Gastrocnemius medialis (tissue), 4 donors: Measurements from ENCODE around the gene LARGE1. TPM values are rescaled to one million over a fixed set of nuclear protein-coding genes. Genes with fewer than 3 reads are reported as not detected.

Experiments used
- ATAC-seq, 2 donors: fragments of 150-250 bp; one replicate each; pipeline ENCODE4 v1.9.1; 2016
- DNase-seq, 2 donors: peaks; one replicate each; pipeline ENCODE4 v3.0.0-alpha.2; 2019
- H3K27ac ChIP-seq, 4 donors: fragments of 200-600 bp; sonication (generic); 1 replicate in 1 of 4; 2 replicates in 3 of 4; pipeline ENCODE4 v1.5.1; 2016 to 2018; ENCODE audit warnings: mild to moderate bottlenecking in 2 of 4, moderate library complexity in 1 of 4
- H3K27me3 ChIP-seq, 3 donors: fragments of 200-600 bp; sonication (generic) in 2 of 3; 1 replicate in 1 of 3; 2 replicates in 2 of 3; pipeline versions ENCODE4 v1.5.1 to v1.6.0; 2016 to 2019; ENCODE audit warnings: mild to moderate bottlenecking in 1 of 3, moderate library complexity in 1 of 3
- H3K36me3 ChIP-seq, 2 donors: fragments of 200-600 bp; sonication (generic) in 1 of 2; one replicate each; pipeline ENCODE4 v1.5.1; 2017 to 2018
- H3K4me1 ChIP-seq, 2 donors: fragments of 200-600 bp; sonication (generic) in 1 of 2; one replicate each; pipeline ENCODE4 v1.5.1; 2016 to 2017; ENCODE audit warnings: mild to moderate bottlenecking in 2 of 2
- H3K4me3 ChIP-seq, 4 donors: fragments of 200-600 bp; sonication (generic) in 3 of 4; 1 replicate in 1 of 4; 2 replicates in 3 of 4; pipeline ENCODE4 v1.5.1; 2016 to 2019; ENCODE audit warnings: mild to moderate bottlenecking in 2 of 4
- H3K9me3 ChIP-seq, 3 donors: fragments of 200-600 bp; sonication (generic) in 2 of 3; 1 replicate in 1 of 3; 2 replicates in 2 of 3; pipeline ENCODE4 v1.5.1; 2016 to 2019
- POLR2A ChIP-seq, 2 donors: fragments of 450-650 bp; IDR thresholded peaks; one replicate each; pipeline ENCODE4 v1.6.1; 2017; ENCODE audit warnings: antibody characterized with exemption in 2 of 2, mild to moderate bottlenecking in 2 of 2, moderate library complexity in 2 of 2
- in situ Hi-C, 4 donors: fragments of 200-750 bp; cut with MboI; loops; one replicate each; pipeline versions ENCODE4 v1.15.0 to v1.8.0; 2017; ENCODE audit warnings: low sequenced_read_pairs in 4 of 4
- intact Hi-C: fragments of 100-400 bp; cut with DNase I; formaldehyde crosslinking; loops from one replicate; pipeline ENCODE4 v1.15.1; 2023; ENCODE audit warnings: low total_unique reads
- total RNA-seq, 4 donors: library from RNA; depleted of rRNA; stranded (reverse); fragments of >200 nt; gene quantifications; one replicate each; pipeline versions ENCODE4 v1.1.0 to v1.2.3, GENCODE V29; 2016
- TF ChIP-seq, protein P1 (sequence below), 5 experiments: fragments of 450-650 bp in 3 of 5; fragments of 200-600 bp in 2 of 5; sonication (generic) in 2 of 5; IDR thresholded peaks in 4 of 5; conservative IDR thresholded peaks in 1 of 5; 1 replicate in 4 of 5; 2 replicates in 1 of 5; pipeline ENCODE4 v1.5.1; 2016 to 2019; ENCODE audit warnings: antibody characterized with exemption in 5 of 5, mild to moderate bottlenecking in 3 of 5, moderate library complexity in 3 of 5

LARGE1 gene
- total RNA-seq, 4 donors from 2014 or later: 48.5 to 91.0 (median 68.4) TPM

DNA sequence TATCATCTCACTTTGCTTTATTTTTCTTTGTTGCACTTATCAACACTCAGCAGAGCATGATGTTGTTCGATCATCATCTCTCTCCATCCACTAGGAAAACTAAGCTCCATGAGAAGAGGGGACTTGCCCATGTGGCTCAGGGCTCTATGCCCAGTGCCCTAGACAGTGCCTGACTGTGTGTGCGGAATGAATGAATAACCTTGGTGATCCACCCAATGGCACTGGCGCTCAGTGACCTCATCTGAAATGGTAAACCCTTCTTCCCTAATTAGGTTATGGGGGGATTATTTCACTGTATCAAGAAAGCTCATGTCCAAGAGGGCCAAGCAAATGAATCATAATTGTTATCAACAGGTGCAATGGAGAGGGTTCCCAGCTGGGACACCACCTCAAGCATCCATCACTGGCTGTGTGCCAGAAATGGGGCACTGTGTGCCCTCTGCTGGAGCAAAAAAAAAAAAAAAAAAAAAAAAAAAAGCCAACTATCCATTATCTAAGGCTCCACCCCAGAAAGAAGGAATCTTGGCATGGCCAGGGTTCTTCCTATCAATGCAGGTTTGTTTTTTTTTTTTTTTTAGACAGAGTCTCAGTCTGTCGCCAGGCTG is 172.6 kb downstream of the LARGE1 start:
- Histone ChIP-seq H3K4me3 (no peak overlapping the region), H3K27ac (no peak overlapping the region), H3K4me1 (peaks cover 4% of the 10 kb centered on the region in 2 donors), H3K27me3 (no peaks in the 10 kb centered on the region), H3K36me3 (no peaks in the 10 kb centered on the region), H3K9me3 (no peaks in the 10 kb centered on the region)
- DNase-seq (no peak), ATAC-seq (no peak)
- intact Hi-C loops: no loop called here
- no peak for TF ChIP-seq POLR2A (IDR thresholded peaks at IDR 0.05)
- TF ChIP-seq, protein P1, sequence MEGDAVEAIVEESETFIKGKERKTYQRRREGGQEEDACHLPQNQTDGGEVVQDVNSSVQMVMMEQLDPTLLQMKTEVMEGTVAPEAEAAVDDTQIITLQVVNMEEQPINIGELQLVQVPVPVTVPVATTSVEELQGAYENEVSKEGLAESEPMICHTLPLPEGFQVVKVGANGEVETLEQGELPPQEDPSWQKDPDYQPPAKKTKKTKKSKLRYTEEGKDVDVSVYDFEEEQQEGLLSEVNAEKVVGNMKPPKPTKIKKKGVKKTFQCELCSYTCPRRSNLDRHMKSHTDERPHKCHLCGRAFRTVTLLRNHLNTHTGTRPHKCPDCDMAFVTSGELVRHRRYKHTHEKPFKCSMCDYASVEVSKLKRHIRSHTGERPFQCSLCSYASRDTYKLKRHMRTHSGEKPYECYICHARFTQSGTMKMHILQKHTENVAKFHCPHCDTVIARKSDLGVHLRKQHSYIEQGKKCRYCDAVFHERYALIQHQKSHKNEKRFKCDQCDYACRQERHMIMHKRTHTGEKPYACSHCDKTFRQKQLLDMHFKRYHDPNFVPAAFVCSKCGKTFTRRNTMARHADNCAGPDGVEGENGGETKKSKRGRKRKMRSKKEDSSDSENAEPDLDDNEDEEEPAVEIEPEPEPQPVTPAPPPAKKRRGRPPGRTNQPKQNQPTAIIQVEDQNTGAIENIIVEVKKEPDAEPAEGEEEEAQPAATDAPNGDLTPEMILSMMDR (IDR thresholded peaks at IDR 0.05 in 4 of 5, conservative IDR thresholded peaks at IDR 0.05 in 1 of 5): no peak
- in situ Hi-C loops: no loop called here

DNA sequence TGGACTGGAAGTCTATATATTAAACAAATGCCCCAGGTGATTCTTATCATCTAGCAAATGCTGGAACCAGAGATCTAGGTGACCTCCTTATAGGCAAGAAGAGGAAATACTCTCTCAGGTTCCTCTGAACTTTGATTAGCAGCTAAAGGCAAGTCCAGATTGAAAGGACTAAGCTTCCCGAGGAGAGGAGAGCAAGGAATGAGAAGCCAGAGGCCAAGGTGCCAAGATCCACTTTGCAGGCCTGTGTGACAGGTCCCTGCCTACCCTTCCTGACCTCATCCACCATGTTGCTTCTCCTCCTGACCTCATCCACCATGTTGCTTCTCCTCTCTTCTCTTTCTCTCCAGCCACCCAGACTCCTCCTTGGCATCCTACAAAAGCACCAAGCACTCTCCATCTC is 173.2 kb downstream of the LARGE1 start:
- ATAC-seq: no peak

DNA sequence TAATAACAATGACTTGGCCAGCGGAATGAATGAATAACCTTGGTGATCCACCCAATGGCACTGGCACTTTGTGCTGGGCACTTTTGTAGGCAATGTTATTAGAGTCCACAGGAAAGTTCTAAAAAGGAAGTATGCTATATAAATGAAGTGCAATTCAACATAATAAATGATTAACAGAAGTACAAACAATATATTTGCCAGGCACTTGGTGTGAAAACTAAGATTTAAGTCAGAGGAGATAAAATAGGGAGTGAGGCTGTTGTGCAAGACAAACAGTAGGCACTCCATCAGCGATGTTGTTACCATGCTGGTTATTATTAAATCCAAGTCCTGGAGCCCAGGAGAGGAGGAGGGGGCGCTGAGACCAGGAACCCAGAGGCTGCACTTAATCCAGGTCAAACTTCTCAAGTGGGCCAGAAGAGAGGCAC is 173.8 kb downstream of the LARGE1 start:
- DNase-seq (no peak), ATAC-seq (no peak)
- in situ Hi-C loops: no loop called here
- H3K4me1 ChIP-seq: peaks cover 4 to 7% of the 10 kb centered on the region in 2 donors
- H3K27ac ChIP-seq: no peak overlapping the region
- H3K9me3 ChIP-seq: no peaks in the 10 kb centered on the region
- no peaks in the 10 kb centered on the region for H3K36me3 ChIP-seq
- H3K4me3 ChIP-seq: no peak overlapping the region
- H3K27me3 ChIP-seq: no peaks in the 10 kb centered on the region
- intact Hi-C loops: no loop called here
- TF ChIP-seq POLR2A (IDR thresholded peaks at IDR 0.05): no peak

More for the DNA sequence above, 173.2 kb downstream of the LARGE1 start:
- TF ChIP-seq, protein P1 (IDR thresholded peaks at IDR 0.05 in 4 of 5, conservative IDR thresholded peaks at IDR 0.05 in 1 of 5): no peak
- TF ChIP-seq POLR2A (IDR thresholded peaks at IDR 0.05): no peak
- Histone ChIP-seq H3K9me3 (no peaks in the 10 kb centered on the region), H3K36me3 (no peaks in the 10 kb centered on the region), H3K27me3 (no peaks in the 10 kb centered on the region), H3K4me1 (peaks cover 4% of the 10 kb centered on the region in 2 donors), H3K27ac (no peak overlapping the region), H3K4me3 (no peak overlapping the region)
- intact Hi-C loops (no loop called here), in situ Hi-C loops (no loop called here)
- DNase-seq: no peak

DNA sequence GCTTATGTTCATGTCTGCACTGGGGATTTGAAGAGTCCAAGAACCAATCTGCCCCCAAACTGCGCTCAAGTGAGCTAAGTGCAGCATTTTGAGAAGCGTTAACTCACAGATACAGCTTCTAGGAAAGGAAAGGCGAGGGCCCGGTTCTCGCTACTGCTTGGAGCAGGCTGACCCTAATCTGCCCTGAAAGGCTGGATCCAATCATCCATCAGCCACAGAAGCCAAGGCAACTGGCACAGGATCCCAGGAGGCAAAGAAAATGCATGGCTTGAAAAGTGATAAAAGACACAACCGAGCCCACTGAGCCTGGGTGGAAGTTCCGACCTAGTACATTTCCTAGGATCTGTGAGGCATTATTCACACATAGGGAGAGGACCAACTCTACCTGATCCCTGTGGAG is 174.8 kb downstream of the LARGE1 start:
- DNase-seq (no peak), ATAC-seq (no peak)
- H3K9me3 ChIP-seq: no peaks in the 10 kb centered on the region
- no peaks in the 10 kb centered on the region for H3K27me3 ChIP-seq
- intact Hi-C loops (no loop called here), in situ Hi-C loops (no loop called here)
- TF ChIP-seq, protein P1 (IDR thresholded peaks at IDR 0.05 in 4 of 5, conservative IDR thresholded peaks at IDR 0.05 in 1 of 5): no peak
- no peak for TF ChIP-seq POLR2A (IDR thresholded peaks at IDR 0.05)
- no peaks in the 10 kb centered on the region for H3K36me3 ChIP-seq
- no peak overlapping the region for H3K4me3 ChIP-seq
- peaks cover 4 to 7% of the 10 kb centered on the region in 2 donors for H3K4me1 ChIP-seq
- H3K27ac ChIP-seq: no peak overlapping the region

DNA sequence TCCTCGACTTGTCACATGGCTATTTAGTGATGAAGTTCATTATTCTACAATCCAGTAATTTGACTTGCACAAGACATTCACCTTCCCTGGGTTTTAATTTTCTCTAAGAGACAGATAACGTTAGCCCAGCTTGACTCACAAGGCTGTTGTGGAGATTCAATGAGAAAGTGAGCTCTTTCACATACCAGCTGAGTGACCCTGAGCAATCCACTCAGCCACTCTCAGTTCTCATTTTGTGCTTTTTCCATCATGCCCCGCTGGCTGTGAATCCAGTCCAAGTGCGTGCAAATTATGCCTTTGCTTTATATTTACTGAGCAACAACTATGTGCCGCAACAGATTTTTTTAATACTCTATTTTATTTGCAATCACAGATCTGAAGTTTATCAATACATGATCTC is 176.5 kb downstream of the LARGE1 start:
- Histone ChIP-seq H3K27me3 (no peaks in the 10 kb centered on the region), H3K9me3 (no peaks in the 10 kb centered on the region), H3K27ac (no peak overlapping the region), H3K4me3 (no peak overlapping the region), H3K4me1 (peaks cover 4 to 7% of the 10 kb centered on the region in 2 donors), H3K36me3 (no peaks in the 10 kb centered on the region)
- DNase-seq (no peak), ATAC-seq (no peak)
- intact Hi-C loops (no loop called here), in situ Hi-C loops (no loop called here)
- TF ChIP-seq, protein P1 (IDR thresholded peaks at IDR 0.05 in 4 of 5, conservative IDR thresholded peaks at IDR 0.05 in 1 of 5): no peak
- TF ChIP-seq POLR2A (IDR thresholded peaks at IDR 0.05): no peak
